H1 (cell line): ENCODE measurements around the gene F10.

Experiments
- BACH1 ChIP-seq: IDR thresholded peaks from 2 replicates; pipeline ENCODE4 v1.6.1; 2012; ENCODE audit warnings: low read length, improper control_type of control experiment
- CTCF ChIP-seq, 3 experiments: IDR thresholded peaks; 1 replicate in 2 of 3; 2 replicates in 1 of 3; pipeline versions ENCODE4 v1.5.1 to v1.6.1; 2011; ENCODE audit warnings: low read length in 3 of 3, mild to moderate bottlenecking in 3 of 3, inconsistent platforms in 2 of 3, low read depth in 1 of 3, moderate library complexity in 1 of 3; ENCODE audit not compliant: insufficient read depth in 1 of 3; ENCODE audit errors: control extremely low read depth in 1 of 3
- EZH2 ChIP-seq: fragments of 200-600 bp; sonication (generic); IDR thresholded peaks from 2 replicates; pipeline ENCODE4 v1.7.1; 2012; ENCODE audit warnings: low read depth, mild to moderate bottlenecking, moderate library complexity, low read length, inconsistent platforms; ENCODE audit not compliant: severe bottlenecking
- GTF2F1 ChIP-seq: IDR thresholded peaks from 2 replicates; pipeline ENCODE4 v1.6.1; 2012; ENCODE audit warnings: low read depth, low read length, improper control_type of control experiment, borderline replicate concordance
- YY1 ChIP-seq: IDR thresholded peaks from 2 replicates; pipeline ENCODE4 v1.6.1; 2011; ENCODE audit warnings: low read depth, mild to moderate bottlenecking, low read length

GRCh38 chr13:113117911-113118260, 4.7 kb upstream of the F10 start:
- no peak for TF ChIP-seq CTCF (IDR thresholded peaks at IDR 0.05; ENCODE audit: control extremely low read depth in 1 of 3, insufficient read depth in 1 of 3, low read depth in 1 of 3, low read length in 3 of 3)
- TF ChIP-seq GTF2F1, result no peak
- no peak for TF ChIP-seq BACH1
- no peak for TF ChIP-seq YY1
- TF ChIP-seq EZH2, result no peak
